GM21528 (cell line): ENCODE results near the gene GALNT9.

Source experiments
- ATAC-seq: cut with Tn5 transposase; IDR thresholded peaks from one replicate; pipeline ENCODE4 v1.9.1; 2021; ENCODE audit warnings: mild to moderate bottlenecking, moderate library complexity; ENCODE audit not compliant: unreplicated experiment, low FRiP score

GALNT9 gene

GRCh38 chr12:132282031-132282949, 47.1 kb downstream of the GALNT9 start:
- ATAC-seq: no peak

- no peak for ATAC-seq
Measured at GRCh38 chr12:132281038-132281437, 48.4 kb downstream of the GALNT9 start.

GRCh38 chr12:132280406-132280805, 49.0 kb downstream of the GALNT9 start:
- no peak for ATAC-seq

GRCh38 chr12:132279930-132280329, 49.5 kb downstream of the GALNT9 start:
- no peak for ATAC-seq

- no peak for ATAC-seq
Measured at GRCh38 chr12:132279184-132279889, 50.1 kb downstream of the GALNT9 start.

- no peak for ATAC-seq
Measured at GRCh38 chr12:132278401-132279183, 50.8 kb downstream of the GALNT9 start.

GRCh38 chr12:132277949-132278348, 51.4 kb downstream of the GALNT9 start:
- ATAC-seq: no peak

- ATAC-seq: no peak
Measured at GRCh38 chr12:132277374-132277941, 51.9 kb downstream of the GALNT9 start.

GRCh38 chr12:132276827-132277373, 52.5 kb downstream of the GALNT9 start:
- no peak for ATAC-seq

- ATAC-seq: no peak
Measured at GRCh38 chr12:132276066-132276826, 53.1 kb downstream of the GALNT9 start.

- ATAC-seq: no peak
Measured at GRCh38 chr12:132275631-132276030, 53.8 kb downstream of the GALNT9 start.

GRCh38 chr12:132275110-132275531, 54.3 kb downstream of the GALNT9 start:
- ATAC-seq: no peak

GRCh38 chr12:132273992-132274334, 55.4 kb downstream of the GALNT9 start:
- no peak for ATAC-seq

GRCh38 chr12:132272711-132273110, 56.7 kb downstream of the GALNT9 start:
- no peak for ATAC-seq

GRCh38 chr12:132271755-132272092, 57.7 kb downstream of the GALNT9 start:
- ATAC-seq: no peak

- no peak for ATAC-seq
Measured at GRCh38 chr12:132270969-132271754, 58.2 kb downstream of the GALNT9 start.

- no peak for ATAC-seq
Measured at GRCh38 chr12:132270516-132270915, 58.9 kb downstream of the GALNT9 start.

- ATAC-seq: no peak
Measured at GRCh38 chr12:132269271-132269968, 60.0 kb downstream of the GALNT9 start.
